ENCODE results near the gene SPATA32.
"Not testable (repeated sequence)": the region's sequence is repeated elsewhere in the genome, so short reads cannot be mapped to it uniquely, and the experiment has no call there.

The SPATA32 gene

GRCh38 chr17:45307290-45308015 is 45.6 kb upstream of the SPATA32 start:
- TF ChIP-seq CTCF (IDR thresholded peaks at IDR 0.05; ENCODE audit: low read depth, low read length) = no peak
- no peak overlapping the region for H3K4me3 ChIP-seq (replicated peaks in 1 of 2; ENCODE audit: low read depth in 2 of 2, low read length in 2 of 2)
- peak; percentile 93 for DNase-seq (ENCODE audit: low read depth in 2 of 2)

- DNase-seq (ENCODE audit: low read depth in 2 of 2) = no peak
- no peak overlapping the region for H3K4me3 ChIP-seq (replicated peaks in 1 of 2; ENCODE audit: low read depth in 2 of 2, low read length in 2 of 2)
- TF ChIP-seq CTCF (IDR thresholded peaks at IDR 0.05; ENCODE audit: low read depth, low read length) = no peak
Observed at GRCh38 chr17:45306623-45307022, 44.7 kb upstream of the SPATA32 start.

DNA sequence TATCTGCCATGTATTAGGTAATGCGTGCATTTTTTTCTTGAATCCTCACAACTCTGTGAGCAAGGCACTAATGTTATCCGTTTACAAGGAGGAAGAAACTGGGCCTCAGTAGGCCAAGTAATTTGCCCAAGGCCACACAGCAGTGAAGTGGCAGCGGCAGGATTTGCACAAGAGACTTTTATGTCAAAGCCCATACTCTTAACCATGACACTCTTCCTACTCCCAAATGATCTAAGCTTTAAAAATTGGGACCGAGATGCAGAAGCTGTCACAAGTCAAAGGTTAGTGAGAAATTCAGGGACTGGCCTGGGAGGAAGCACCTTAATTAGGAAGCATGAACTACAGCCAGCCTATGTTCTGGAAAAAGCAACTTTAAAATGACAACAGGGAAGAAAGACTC is 44.2 kb upstream of the SPATA32 start:
- TF ChIP-seq CTCF (IDR thresholded peaks at IDR 0.05; ENCODE audit: low read depth, low read length) = no peak
- no peak overlapping the region for H3K4me3 ChIP-seq (replicated peaks in 1 of 2; ENCODE audit: low read depth in 2 of 2, low read length in 2 of 2)
- DNase-seq (ENCODE audit: low read depth in 2 of 2) = no peak

- DNase-seq (ENCODE audit: low read depth in 2 of 2) = peak; percentile 47 to 52
- no peak overlapping the region for H3K4me3 ChIP-seq (replicated peaks in 1 of 2; ENCODE audit: low read depth in 2 of 2, low read length in 2 of 2)
- no peak for TF ChIP-seq CTCF (IDR thresholded peaks at IDR 0.05; ENCODE audit: low read depth, low read length)
Observed at GRCh38 chr17:45305530-45306087, 43.7 kb upstream of the SPATA32 start.

DNA sequence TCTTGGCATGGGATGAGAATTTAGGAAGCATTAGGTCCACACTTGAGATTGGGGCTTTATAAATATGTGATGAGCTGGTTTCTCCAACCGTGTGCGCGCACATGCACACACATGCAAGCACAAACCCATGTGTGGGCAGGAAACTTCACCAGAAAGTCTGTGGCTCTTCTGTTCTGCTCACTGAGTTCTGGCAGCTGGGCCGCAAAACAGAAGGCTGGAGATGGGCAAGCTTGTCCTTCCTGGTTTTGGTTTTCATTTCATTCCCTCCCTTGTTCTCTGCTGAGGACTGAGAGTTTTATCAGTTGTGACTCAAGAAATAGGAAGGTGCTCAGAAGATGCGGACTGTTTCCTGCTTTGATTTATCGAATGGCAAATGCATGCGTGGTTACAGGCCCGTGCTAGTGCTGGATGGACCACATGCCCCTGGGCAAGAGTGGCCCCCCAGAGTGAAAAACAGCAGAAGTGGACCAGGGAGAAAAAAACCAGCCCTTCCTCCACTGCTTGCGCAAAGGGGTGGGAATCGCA is 40.8 kb upstream of the SPATA32 start:
- no peak overlapping the region for H3K4me3 ChIP-seq (replicated peaks in 1 of 2; ENCODE audit: low read depth in 2 of 2, low read length in 2 of 2)
- TF ChIP-seq CTCF (IDR thresholded peaks at IDR 0.05; ENCODE audit: low read depth, low read length) = no peak
- DNase-seq (ENCODE audit: low read depth in 2 of 2) = peak; percentile 66 to 86

- not testable (repeated sequence) for H3K4me3 ChIP-seq (replicated peaks in 1 of 2; ENCODE audit: low read depth in 2 of 2, low read length in 2 of 2); DNase-seq (ENCODE audit: low read depth in 2 of 2)
Observed at GRCh38 chr17:45302220-45302619, 40.3 kb upstream of the SPATA32 start.

DNA sequence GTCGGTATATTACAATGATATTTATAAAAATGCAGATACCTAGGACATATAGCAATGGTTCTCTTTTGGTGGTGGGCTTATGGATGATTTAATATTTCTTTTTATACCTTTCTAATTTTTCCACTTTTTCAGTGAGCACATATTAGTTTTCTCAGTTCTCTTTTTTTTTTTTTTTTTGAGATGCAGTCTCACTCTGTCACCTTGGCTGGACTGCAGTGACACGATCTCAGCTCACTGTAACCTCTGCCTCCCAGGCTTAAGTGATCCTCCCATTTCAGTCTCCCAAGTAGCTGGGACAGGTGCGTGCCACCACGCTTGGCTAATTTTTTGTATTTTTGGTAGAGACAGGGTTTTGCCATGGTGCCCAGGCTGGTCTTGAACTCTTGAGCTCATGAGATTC is 39.8 kb upstream of the SPATA32 start:
- DNase-seq (ENCODE audit: low read depth in 2 of 2) = no peak
- H3K4me3 ChIP-seq (replicated peaks in 1 of 2; ENCODE audit: low read depth in 2 of 2, low read length in 2 of 2) = no peak overlapping the region
- no peak for TF ChIP-seq CTCF (IDR thresholded peaks at IDR 0.05; ENCODE audit: low read depth, low read length)
